ENCODE measurements around the gene NREP. TPM values are rescaled to one million over a fixed set of nuclear protein-coding genes. Genes with fewer than 3 reads are reported as not detected.
"Not testable (repeated sequence)": the region's sequence is repeated elsewhere in the genome, so short reads cannot be mapped to it uniquely, and the experiment has no call there.

NREP gene
- polyA plus RNA-seq, 1 donor: 295 TPM

GRCh38 chr5:111738118-111738517 is 18.9 kb downstream of the NREP start:
- DNase-seq: no peak

- DNase-seq: no peak
Measured at GRCh38 chr5:111737716-111738115, 19.3 kb downstream of the NREP start.

GRCh38 chr5:111735583-111736270 is 21.3 kb downstream of the NREP start:
- DNase-seq: no peak

GRCh38 chr5:111734597-111734996 is 22.4 kb downstream of the NREP start:
- DNase-seq: no peak

- no peak for DNase-seq
Measured at GRCh38 chr5:111734013-111734412, 23.0 kb downstream of the NREP start.

GRCh38 chr5:111733571-111733970 is 23.4 kb downstream of the NREP start:
- no peak for DNase-seq

GRCh38 chr5:111731638-111732037 is 25.4 kb downstream of the NREP start:
- no peak for DNase-seq

- DNase-seq: no peak
Measured at GRCh38 chr5:111730659-111731382, 26.2 kb downstream of the NREP start.

- no peak for DNase-seq
Measured at GRCh38 chr5:111728941-111729340, 28.1 kb downstream of the NREP start.

- DNase-seq: no peak
Measured at GRCh38 chr5:111726986-111727385, 30.0 kb downstream of the NREP start.

- DNase-seq: no peak
Measured at GRCh38 chr5:111722140-111722539, 34.9 kb downstream of the NREP start.

- DNase-seq: no peak
Measured at GRCh38 chr5:111720333-111720890, 36.6 kb downstream of the NREP start.

GRCh38 chr5:111719773-111720172 is 37.2 kb downstream of the NREP start:
- DNase-seq: no peak

GRCh38 chr5:111716789-111717188 is 40.2 kb downstream of the NREP start:
- not testable (repeated sequence) for DNase-seq

- DNase-seq: no peak
Measured at GRCh38 chr5:111707630-111708164, 49.3 kb downstream of the NREP start.

GRCh38 chr5:111706345-111706744 is 50.6 kb downstream of the NREP start:
- no peak for DNase-seq

- no peak for DNase-seq
Measured at GRCh38 chr5:111704452-111705085, 52.4 kb downstream of the NREP start.

GRCh38 chr5:111703662-111704061 is 53.3 kb downstream of the NREP start:
- DNase-seq: no peak

- no peak for DNase-seq
Measured at GRCh38 chr5:111699976-111700375, 57.0 kb downstream of the NREP start.

- no peak for DNase-seq
Measured at GRCh38 chr5:111699324-111699723, 57.7 kb downstream of the NREP start.

- no peak for DNase-seq
Measured at GRCh38 chr5:111697881-111698757, 58.9 kb downstream of the NREP start.

GRCh38 chr5:111697215-111697614 is 59.8 kb downstream of the NREP start:
- DNase-seq: no peak

Measured in hindlimb muscle (tissue), 1 donor.